HG03521 (cell line): ENCODE results near the gene CDC14A.
"Not testable (repeated sequence)": the region's sequence is repeated elsewhere in the genome, so short reads cannot be mapped to it uniquely, and the experiment has no call there.

Experiments
- ATAC-seq: cut with Tn5 transposase; IDR thresholded peaks from one replicate; pipeline ENCODE4 v1.9.1; 2021; ENCODE audit warnings: mild to moderate bottlenecking, moderate library complexity; ENCODE audit not compliant: unreplicated experiment

Gene CDC14A

DNA sequence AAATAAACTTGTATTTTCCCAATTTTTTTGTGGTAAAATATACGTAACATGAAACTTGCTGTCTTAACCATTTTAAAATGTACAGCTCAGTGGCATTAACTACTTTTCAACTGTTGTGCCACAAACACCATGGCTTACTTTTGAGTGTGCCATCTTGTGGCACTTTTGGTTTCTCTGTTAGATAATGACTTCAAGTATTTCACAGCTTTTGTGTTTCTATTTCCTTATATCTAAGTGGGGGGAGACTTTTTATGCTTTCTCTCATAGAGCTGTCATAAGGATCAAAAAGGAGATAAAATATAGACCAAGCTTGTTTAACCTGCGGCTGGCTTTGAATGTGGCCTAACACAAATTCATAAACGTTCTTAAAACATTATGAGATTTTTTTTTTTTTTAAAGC is 44.3 kb downstream of the CDC14A start:
- ATAC-seq = no peak

DNA sequence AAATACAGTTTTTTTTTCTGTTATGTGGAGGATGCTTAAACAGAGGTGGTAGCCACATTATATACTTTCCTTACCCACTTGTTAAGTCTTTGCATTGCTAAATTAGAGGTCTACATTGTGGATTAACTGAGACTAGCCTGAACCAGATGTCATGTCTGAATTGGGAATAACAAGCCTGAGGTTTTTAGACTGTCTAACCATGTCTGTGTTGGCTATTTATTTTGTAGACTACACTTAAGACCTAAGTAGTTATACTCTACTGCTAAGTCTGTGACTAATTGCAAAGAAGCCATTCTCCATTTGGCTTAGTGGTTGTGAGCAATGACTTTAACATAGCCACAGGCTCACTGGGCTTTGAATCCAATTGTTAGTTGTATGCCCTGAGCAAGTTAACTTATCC is 45.4 kb downstream of the CDC14A start:
- no peak for ATAC-seq

DNA sequence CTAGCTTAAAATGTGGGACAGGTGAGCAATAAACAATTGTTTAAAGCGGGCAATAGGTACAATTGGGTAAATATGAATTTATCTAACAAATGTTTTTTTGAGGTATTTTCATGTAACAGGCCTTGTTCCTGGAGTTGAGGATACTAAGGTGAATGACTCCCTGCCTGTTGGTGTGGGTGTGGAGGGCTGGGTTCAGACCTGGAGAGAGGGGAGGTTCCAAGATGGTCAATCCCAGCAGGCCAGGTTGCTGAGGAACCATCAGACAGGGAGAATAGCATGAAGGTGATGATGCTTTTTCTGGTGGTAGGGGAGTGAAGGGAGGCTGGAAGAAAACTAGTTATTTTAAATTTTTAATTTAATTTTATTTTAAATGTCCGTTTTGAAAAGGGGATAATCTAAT is 46.3 kb downstream of the CDC14A start:
- no peak for ATAC-seq

DNA sequence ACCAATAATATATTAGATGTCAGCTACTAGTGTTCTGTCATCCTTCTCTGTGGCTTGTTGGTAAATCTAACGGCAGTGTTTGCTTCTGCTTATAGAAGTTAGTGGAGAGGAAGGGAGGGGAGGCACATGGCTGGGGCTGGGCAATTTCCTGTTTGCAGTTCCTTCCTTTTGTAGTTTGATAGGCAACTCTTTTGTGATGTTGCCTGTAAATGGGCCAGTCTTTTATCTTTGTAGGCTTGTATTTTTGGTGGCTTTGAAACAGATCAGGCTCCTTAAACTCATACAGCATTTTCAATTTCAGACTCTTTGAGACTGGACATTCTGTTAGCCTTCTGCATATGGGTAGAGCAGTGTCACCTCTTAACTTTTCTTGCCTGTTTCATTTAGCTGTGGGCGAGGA is 48.1 kb downstream of the CDC14A start:
- no peak for ATAC-seq

DNA sequence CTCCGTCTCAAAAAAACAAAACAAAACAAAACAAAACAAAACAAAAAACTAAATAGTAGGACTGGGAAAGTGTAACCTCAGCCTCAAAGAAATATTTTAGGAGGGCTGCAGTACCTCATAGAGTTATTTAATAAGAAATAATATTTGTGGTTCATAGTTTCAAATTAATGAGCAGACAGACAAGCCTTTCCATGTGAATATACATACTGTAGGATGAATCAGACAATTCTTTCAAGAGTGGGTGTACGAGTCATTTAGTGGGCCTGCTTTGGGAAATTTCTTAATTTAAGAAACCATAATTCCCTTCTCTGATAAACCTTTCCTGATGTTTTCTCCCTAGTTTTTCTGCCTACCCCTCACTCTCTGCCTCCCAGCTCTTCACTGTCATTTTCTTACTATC is 52.5 kb downstream of the CDC14A start:
- no peak for ATAC-seq

DNA sequence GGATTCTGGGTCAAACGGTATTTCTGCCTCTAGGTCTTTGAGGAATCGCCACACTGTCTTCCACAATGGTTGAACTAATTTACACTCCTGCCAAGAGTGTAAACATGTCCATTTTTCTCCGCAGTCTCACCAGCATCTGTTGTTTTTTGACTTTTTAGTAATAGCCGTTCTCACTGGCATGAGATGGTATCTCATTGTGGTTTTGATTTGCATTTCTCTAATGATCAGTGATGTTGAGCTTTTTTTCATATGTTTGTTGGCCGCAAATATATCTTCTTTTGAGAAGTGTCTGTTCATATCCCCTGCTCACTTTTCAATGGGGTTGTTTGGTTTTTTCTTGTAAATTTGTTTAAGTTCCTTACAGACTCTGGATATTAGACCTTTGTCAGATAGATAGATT is 53.6 kb downstream of the CDC14A start:
- not testable (repeated sequence) for ATAC-seq

DNA sequence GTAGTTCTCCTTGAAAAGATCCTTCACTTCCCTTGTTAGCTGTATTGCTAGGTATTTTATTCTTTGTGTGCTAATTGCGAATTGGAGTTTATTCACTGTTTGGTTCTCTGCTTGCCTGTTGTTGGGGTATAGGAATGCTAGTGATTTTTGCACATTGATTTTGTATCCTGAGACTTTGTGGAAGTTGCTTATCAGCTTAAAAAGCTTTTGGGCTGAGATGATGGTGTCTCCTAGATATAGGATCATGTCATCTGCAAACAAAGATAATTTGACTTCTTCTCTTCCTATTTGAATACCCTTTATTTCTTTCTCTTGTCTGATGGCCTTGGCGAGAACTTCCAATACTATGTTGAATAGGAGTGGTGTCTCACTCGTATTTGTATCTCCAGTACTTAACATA is 55.1 kb downstream of the CDC14A start:
- ATAC-seq = not testable (repeated sequence)

DNA sequence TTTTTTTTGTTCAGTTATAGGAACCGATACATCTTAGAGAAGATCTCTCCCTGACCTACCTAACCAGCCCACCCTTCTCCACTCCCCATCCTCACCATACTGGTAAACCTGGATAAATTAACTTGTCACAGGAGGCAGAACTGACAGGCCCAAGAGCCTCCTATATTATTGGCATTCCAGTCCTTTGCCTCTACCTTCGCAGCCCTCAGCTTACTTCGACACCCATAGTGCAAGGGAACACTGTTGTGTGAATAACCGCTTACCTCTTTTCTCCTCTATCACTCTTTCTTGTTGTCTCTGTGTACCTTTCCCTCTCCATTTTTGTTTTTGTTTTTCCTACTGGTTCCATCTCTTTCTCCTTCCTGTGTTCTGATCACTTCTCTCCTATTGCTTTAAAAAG is 58.7 kb downstream of the CDC14A start:
- ATAC-seq = no peak

DNA sequence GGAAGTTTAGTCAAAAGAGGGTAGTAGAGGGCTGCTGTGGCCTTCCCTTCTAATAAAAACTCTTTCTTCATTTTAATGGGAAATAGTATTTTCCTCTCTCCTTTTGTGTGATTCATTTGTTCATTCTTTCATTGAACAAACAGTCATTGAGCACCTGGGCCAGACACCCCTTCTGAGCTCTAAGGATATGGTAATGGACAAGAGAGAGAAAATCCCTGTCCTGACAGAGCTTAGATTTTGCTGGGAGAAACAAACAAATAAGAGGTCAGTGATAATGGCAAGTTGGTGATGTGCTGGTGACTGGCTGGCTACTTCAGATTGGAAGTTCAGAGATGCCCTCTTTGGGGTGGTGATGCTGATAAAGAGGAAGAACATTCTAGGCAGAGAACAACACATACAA is 59.3 kb downstream of the CDC14A start:
- no peak for ATAC-seq

DNA sequence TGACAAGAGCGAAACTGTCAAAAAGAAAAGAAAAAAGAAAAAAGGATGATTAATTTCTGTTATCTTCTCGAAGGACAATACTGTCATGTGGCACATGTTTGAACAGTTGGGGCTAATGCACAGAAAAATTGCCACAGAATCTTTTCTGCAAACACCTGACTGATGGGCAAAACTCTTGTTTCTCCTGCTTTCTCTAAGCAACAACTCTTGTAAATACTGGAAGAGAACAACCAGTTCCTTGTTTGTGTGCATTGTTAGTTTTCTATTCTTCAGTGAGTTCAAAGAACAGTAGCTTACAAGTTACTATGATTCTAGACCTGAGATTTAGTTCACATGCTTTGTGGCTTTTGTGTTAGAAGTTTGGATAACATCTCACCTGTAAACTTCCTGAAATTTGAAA is 60.7 kb downstream of the CDC14A start:
- no peak for ATAC-seq

DNA sequence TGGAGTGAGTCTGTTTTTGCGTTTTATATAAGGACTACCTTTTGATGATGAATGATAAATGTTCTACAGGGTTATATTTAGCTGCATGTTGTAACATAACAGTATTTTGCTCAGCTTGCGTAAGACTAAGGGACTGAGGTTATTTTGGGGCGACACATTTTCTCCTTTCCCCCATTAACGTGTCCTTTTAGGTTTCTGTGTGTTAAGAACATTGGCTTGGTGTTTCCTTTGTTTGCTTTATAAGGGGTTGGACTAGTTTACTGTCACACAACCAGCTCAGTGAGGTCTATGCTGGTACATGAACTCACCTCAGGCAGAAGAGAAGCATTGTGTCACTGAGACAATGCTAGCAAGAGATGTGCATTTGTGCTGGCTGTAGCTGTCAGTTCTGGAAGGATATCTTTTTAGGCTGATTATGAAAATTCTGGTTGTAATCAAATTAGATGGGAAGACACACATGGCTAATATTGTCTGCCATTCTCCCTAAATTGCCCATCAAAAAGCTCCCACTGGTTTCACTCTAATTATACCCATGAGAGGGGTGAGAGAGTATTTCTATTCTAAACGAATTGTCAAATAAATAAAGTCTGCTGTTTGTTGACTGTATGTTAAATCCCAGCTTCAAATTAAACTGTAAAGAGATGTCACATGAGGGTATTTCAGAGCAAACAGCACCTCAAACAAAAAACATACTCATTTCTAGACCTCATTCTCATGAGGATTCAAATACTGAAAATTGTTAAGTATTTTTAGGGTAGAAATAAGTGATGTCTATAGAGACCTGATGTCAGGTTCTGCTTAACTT is 62.6 kb downstream of the CDC14A start:
- ATAC-seq = no peak

DNA sequence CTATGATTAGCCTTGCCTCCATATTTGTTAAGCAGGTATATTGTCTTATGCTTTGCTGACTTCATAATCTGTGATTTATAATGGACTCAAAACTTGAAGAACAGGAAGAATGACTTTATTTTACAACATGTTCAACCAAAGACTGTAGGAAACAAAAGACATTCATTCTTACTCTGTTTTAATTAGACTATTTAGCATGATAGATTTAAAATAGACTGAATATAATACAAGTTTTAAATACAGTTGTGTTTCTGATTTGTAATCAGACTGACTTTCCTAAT is 63.1 kb downstream of the CDC14A start:
- ATAC-seq = no peak

DNA sequence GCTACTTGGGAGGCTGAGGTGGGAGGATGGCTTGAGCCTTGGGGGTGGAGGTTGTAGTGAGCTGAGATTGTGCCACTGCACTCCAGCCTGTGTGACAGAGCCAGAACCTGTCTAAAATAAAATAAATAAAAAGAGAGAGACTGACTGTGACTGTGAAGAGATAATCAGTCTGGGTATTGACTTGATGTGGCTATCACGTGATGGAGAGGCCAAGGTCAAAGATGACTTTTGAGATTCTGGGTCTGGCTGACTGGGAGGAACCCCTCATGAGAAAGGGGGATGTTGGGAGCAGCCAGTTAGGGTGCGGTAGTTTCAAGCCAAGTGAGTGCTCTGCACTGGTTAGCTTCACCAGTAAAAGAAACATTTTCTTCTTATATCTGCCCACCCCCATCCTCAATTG is 66.8 kb downstream of the CDC14A start:
- ATAC-seq = no peak

DNA sequence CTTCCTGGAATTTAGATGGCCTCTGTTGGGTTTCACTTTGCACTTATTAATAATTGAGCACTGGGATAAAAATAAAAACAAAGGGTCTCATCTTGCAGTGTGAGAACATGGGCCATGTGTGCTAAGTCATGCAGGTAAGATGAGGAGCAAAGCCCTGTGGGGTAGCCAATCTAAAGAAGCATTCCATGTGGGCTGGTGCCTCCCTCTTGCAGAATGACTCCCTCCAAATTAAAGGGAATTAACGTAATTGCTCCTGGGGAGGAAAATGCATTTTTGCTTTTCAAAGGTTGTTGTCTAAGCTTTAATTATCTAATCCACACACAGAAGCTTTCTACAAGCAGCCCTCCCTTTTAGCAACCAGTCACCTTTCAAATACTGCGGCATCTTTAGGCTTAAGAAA is 69.8 kb downstream of the CDC14A start:
- ATAC-seq = no peak

DNA sequence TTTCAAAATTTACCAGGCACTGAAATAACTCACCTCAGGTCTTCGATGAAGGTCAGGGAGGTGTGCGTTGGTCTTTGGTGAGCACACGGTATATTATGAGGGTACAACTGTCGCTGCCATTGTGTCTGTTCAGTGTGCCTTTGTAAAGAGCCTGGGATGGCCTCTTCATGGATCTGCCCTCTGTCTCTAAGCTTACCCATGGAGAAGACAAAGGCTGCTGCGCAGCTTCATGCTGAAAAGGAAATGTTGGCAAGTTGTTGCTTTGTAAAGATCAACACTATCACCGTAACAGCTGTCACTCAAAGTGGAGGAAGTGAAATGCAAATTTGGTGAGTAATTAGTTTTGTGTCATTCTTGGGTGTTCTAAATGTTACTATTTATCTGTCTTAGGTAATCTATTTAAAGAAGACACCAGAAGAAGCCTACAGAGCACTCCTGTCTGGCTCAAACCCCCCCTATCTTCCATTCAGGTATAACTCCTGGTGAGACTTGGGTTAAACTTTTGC is 71.6 kb downstream of the CDC14A start:
- ATAC-seq = peak; percentile 74

DNA sequence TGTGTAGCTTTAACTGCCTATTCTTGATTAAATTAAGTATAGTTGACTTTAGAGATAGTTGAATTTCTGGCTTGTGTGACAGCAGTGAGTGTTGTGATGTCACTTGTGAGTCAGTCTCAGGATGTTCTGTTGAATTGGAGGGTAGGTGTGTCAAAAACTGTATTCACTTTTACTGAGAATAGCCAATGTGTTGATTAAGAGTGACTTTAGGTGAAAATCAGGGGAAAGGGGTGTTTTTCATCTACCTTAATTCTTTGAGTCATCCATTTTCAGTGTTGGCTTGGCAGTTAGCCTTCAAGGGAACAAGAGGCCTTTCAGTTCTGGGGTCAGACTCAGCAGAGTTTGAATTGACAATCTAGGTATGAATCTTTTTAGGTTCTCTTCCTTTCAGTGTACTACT is 75.9 kb downstream of the CDC14A start:
- ATAC-seq = no peak

DNA sequence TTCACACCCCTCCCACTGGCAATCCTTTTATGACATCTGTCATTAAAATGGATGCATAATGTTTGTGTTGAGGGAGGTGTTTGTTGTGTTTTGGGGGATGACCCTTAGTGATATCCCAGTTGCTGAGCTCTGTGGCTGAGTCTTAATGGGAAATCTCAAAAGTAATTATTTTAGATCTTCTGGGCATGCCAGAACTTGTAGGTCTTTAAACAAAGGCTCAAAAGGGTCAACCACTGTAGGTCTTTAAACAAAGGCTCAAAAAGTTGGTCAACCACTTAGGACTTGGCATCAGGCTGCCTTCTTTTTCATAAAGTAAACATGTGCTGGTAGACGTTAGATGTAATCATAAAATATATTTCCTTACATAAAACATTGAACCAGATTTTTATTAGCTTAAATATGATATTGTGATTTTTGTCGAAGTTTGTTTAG is 78.0 kb downstream of the CDC14A start:
- ATAC-seq = no peak

DNA sequence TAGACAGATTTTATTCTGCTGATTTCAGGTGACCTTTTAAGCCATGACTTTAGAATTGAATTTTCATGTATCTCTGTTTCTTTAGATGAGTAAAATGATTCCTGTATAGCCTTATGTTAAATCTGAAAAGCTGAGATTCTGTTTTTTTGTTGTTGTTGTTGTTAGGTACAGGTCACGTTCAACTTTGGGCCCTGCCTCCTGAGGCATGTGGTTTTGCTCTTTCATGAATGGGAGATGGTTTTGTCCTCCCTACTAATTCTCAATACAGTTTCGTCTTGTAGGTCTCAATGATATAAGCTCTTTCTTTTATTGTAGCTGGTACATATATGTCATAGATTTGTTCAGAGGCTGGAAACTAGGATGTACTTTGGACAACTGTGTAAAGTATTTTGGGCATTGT is 79.6 kb downstream of the CDC14A start:
- no peak for ATAC-seq

DNA sequence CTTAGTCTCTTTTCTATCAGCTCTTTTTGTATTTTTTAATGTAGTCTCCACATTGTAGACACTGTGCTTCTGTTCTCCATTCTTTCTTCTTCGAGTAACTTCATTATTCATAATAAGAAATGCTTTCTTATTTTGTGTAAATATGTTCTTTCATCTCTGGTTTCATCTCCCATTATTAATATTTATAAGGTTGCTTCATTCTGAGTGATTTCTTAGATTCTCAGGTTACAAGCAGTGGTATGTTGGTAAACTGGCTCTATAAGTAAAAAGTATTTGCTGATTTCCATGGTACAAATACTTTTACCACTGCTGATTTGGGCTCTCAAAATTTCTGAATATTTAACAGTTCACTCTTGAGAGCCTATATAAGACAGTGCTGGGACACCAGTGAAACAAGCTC is 81.3 kb downstream of the CDC14A start:
- no peak for ATAC-seq

DNA sequence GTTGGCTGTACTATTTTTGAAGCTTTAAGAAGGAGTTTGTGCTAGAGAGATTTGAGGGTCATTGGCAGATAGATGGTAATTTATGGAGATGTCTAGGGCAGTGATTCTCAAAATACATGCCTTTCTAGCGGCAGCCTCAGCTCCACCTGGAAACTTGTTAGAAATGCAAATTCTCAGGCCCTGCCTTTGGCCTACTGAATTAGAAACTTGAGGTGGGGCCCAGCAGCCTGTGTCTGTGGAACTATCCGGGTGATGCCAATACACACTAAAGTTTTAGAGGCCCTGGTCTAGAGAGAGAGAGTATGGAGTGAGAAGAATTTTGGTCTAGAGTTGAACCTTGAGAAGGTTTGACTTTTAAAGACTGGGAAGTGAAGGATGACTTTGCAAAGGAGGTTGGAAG is 82.5 kb downstream of the CDC14A start:
- ATAC-seq = no peak

DNA sequence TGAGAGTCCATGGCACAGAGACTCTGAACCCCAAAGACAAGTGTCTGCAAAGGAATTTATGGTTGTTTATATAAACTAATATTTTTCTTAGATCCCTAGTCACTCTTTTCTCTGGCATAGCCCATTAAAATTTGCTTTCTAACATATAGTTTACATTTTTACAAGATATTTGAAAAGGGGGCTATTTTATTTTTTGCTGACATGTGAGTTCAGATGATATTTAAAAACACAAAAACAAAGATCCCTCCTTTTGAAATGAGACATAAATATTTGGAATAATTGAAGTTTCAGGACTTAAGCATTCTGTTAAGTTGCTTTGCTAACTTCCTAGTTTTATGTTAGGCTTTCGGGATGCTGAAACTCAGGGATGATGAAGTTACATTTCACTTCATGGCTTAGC is 86.1 kb downstream of the CDC14A start:
- no peak for ATAC-seq

DNA sequence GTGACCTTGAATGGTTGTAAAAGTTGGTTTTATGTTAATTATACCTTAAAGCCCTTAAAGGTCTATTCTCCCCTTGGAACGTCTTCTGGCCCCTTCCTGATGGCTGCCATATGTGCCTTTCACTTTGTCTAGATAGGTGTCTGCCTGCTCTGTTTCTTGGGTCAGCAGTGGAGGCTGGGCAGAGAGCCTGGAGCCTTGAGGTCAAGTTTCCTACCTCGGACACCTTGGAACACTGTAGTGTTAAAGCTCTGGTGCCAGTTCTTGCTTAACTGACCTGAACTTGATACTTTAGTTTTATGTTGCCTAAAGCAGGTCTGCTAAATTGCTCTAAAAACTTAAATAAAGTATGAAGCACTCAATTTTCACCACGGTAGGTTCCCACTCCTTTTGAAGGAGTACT is 86.5 kb downstream of the CDC14A start:
- ATAC-seq = no peak

DNA sequence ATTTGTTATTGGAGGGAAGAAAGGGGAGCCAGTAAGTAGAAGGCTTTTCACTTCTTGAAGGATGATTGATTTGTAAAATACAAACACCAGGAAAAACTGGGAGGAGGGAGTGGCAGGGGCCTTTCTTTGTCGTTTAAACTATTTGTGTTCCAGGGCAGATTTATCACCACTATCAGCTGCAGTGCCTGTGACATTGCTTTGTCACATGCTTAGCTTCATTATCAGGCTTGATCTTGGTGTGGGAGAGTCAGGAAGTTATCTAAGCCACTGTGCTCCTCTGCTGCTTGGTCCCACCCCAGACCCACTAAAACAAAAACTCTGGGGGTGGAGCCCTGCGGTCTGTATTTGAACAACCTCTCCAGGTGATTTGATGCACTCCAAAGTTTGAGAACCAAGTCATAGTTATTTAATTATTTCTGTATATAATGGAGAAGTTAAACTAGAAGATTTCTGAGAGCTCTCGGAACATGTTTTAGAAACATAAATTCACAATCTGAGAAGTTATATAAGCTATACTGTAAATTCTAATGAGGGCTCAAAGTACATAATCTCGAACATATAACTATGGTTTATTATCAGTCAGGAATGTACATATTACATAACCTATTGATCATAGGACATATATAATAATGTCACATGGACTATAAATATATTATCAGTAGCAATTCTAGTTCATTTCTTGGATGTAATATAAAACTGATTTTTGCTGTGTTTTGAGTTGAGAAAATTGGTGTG is 87.9 kb downstream of the CDC14A start:
- no peak for ATAC-seq
